HG02623 (cell line): ENCODE results near the gene TOP2B.

Experiments used
- ATAC-seq: cut with Tn5 transposase; IDR thresholded peaks from one replicate; pipeline ENCODE4 v1.9.1; 2021; ENCODE audit warnings: moderate library complexity; ENCODE audit not compliant: unreplicated experiment

Gene TOP2B

DNA sequence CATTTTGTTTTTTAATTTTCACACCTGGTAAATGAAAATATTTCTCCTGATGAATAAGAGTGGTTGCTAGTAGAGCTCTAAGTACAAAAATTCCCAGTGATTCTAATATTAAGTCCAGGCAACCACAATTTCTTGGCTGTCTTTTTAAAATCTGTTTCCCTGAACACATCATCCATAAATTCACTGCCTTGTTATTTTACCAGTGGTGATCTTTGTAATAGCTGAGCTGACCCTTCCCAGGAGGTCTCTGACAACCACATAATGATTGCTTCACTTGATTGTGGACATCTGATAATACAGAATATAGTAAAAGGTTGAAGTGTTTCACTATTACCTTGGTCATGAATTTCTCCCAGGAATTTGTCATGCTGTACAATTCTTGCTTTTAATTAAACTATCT, 13.9 kb upstream of the TOP2B start:
- no peak for ATAC-seq

DNA sequence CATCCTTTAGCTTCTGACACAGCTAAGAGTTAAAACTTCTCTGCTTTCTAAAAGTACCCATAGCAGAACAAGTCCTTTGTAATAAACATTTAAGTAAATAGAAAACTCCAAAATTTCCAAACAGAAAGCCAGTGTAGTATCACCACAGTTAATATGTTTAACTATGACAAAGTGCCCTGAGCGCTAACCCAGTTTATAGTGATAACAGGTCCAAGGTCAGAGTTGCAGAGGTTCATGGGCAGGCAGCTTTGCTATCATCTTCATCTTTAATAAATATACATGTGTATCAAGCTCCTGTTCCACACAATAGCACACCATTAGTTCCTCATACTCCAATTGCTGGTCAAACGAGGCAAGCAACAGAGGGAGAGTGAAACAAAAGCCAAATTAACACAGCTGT, 12.4 kb upstream of the TOP2B start:
- no peak for ATAC-seq

DNA sequence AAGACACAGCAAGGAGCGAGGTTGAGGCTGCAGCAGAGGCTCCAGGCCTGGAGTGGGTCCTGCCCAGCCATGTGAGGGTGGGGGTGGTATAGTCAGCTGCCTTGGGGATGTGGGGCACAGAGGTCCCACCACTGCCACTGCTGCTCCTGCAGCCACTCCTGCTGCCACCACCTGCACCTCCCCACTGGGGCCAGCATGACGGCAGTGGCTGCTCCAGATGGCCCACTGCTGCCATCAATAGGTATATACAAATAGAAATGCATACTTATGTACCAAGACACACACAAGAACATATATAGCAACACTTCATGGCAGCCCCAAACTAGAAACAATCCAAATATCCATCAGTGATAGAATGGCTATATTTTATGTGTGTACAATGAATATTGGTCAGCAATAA, 10.0 kb upstream of the TOP2B start:
- ATAC-seq: no peak

DNA sequence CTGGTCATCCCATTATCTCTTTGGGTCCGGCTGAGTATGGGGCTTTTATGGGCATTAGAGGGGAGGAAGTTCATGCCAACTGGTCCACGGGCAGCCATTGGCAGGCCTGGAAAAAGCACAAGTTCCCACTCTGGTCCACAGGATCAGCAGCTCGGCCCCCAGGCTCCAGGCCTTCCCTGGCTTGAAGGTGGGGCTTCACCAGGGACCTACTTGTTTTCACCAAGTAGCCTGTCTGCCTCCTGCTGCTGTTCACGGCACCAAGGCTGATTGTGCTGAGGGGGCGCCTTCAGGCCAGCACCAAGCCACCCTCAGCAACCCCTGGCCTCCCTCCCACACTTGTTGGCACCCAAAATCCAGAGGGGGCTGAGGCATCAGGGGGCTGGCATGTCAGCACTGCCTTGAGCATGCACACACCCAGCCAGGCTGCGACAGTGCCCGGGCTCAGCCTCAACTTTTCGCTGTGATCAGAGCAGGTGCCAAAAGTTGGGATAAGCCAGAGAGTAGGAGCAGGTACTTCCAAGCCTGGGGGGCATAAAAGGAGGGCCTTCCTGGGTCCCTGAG, 9.1 kb upstream of the TOP2B start:
- ATAC-seq: no peak

DNA sequence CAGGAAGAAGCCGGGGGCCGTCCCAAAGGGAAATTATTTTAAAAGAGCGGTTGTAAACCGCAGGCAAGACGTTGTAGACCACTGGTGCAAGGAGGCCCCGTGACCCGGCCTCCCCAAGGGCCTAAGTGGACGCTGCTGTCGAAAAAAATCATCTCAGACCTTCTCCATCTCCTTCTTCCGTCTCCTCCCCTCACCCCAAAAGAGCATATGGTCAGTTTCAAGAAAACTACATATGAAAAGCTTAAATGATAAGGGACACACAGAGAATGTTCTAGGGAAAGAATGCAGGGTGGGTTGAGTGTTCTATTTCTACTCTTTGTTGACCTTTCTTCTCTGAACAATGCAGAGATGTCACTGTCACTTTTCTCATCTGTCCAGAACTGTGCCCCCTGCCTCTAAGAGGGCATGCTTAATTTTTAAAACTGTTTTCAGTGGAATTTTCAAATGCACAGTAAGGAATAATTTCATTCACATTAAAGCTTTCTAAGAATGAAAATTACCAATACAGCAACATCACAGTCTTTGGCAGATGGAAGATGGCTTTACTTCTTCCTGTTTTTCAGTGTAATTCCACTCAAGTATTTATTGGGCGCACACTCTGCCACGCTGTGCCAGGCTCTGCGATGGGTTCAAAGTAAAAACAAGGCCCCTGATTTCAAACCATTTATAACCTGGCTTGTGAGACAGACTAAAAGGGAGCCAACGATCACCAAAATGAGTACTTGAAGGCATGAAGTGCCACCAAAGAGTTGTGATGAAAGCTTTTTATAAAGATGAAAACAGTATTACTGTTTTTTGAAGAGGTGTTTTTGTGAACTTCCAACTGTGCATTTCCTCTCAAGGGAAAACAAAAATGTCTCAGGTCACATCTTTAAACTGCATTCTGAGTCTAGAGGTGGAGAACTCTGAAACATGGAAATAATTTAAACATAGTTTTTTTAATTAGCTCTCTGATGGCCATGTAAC, 891 bp upstream of the TOP2B start:
- ATAC-seq: peak; percentile 11

DNA sequence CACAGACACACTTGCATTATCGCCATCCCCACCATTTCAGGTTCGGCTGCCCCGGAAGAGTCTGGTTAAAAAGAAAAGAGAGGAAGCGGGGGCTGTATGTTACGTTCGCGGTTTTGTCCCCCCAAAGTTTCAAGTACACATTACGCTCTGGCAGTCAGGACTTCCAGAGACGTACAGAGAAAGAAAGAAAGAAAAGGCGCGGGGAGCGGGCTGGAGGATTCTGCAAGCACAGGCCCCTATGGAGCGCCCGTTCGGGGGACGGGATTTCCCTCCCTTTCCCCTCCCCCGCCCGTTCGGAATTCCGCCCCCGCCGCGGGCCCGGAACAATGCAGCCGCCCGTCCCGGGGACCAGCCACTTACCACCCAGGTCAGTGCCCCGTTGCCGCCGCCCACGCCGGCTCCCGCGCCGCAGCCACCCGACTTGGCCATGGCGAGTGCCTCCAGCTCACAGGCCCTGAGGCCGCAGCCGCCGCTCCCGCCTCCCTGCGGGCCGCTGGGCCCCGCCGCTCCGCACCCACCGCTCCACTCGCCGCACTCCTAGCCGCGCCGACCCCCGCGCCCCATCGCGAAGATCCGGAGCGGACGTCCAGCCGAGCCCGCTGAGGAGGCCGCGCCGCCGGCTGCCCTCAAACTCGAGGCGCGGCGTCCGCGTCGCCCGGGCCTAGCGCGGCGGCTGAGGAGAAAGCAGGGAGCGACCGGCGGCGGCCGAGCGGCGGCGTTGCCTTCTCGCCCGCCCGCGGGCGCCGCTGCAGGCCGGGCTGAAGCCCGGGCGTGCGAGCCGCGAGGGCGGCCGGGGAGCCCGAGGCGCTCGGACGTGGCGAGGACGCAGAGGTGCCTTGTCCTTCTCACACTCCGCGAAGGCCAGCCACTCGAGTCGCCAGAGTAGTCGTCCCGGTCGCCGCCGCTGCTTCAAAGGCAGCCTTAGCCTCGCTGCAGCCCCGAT, 567 bp downstream of the TOP2B start:
- peak; percentile 27 for ATAC-seq

DNA sequence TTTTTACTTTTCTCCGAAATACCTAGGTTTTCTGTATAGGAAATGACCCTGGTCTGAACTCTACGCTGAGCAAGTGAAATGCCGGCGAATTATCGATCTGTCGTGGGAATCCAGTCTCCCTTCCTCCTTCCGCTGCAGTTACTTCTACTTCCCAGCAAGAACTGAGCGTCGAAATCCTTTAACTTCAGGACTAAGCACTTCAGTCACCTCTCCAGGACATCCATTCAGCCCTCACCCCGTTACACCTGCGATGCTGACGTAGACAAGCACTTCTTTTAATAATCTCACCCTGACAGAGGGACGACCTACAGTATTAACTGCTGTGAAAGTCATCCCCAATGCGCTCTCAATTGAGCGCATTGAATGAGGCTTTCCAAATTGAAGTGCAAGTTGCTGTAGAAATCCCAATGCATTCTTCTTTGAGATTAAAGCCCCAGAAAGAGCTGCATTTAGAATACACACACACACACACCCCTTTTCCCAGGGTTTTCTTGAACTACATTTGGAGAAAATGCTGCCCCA, 1.3 kb downstream of the TOP2B start:
- ATAC-seq: peak; percentile 13

- no peak for ATAC-seq
These were observed 1.9 kb downstream of the TOP2B start for GRCh38 chr3:25662736-25663320.

GRCh38 chr3:25661694-25662437, 2.8 kb downstream of the TOP2B start:
- ATAC-seq: no peak

DNA sequence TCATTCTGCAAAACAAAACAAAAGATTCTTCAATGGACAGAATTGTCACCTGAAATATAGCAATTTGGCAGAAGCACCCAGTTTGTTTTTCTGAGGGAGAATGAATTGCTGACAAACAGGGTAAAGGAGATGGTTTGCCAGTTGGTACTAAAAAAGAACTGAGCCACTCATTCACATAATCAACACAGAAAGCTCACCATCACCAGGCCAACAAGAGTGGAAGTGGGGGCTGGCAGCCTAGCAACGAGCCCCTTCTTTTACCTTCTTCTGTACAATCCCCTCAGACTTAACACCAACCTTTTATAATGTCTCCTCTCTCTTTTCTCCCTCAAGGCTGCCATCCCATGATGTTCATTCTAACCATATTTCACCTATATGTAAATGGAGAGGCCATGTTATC, 5.9 kb downstream of the TOP2B start:
- ATAC-seq: no peak

GRCh38 chr3:25657293-25657692, 7.4 kb downstream of the TOP2B start:
- ATAC-seq: no peak

- no peak for ATAC-seq
These were observed 9.0 kb downstream of the TOP2B start for GRCh38 chr3:25655659-25656058.

DNA sequence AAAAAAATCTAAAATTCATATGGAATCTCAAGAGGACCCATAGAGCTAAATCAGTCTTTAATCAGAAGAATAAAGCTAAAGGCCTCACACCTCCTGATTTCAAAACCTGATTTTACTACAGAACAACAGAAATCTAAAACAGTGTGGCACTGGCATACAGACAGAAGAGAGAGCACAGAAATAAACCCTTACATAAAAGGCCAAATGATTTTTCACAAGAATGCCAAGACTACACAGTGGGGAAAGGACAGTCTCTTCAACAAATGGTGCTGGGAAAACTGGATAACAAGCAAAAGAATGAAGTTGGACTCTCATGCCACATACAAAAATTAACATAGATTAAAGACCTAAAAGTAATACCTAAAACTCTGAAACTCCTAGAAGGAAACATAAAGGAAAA, 10.1 kb downstream of the TOP2B start:
- no peak for ATAC-seq

DNA sequence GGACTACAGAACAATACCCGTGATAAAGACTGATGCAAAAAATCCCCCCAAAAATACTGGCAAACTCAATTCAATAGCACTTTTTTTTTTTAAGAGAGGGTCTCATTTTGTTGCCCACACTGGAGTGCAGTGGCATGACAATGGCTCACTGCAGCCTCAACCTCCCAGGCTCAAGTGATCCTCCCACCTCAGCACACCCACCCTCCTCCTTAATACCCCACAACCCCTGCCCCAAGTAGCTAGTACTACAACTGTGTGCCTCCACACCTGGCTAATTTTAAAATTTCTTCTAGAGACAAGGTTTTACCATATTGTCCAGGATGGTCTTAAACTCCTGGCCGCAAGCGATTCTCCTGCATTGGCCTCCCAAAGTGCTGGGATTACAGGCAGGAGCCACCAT, 11.4 kb downstream of the TOP2B start:
- no peak for ATAC-seq

DNA sequence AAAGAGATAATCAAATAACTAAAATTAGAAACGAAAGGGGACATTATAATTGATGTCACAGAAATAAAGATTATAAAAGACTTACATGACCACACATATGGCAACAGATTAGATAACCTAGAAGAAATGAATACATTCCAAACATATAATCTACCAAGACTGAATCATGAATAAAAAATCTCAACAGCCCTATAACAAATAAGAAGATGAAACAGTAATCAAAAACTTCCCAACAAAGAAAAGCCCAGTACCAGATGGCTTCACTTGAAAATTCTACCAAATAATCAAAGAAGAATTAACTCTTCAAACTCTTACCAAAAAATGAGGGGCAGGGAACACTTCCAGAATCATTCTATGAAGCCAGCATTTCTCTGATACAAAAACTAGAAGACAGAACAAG, 11.8 kb downstream of the TOP2B start:
- ATAC-seq: no peak

GRCh38 chr3:25648925-25649830, 15.5 kb downstream of the TOP2B start:
- ATAC-seq: no peak

DNA sequence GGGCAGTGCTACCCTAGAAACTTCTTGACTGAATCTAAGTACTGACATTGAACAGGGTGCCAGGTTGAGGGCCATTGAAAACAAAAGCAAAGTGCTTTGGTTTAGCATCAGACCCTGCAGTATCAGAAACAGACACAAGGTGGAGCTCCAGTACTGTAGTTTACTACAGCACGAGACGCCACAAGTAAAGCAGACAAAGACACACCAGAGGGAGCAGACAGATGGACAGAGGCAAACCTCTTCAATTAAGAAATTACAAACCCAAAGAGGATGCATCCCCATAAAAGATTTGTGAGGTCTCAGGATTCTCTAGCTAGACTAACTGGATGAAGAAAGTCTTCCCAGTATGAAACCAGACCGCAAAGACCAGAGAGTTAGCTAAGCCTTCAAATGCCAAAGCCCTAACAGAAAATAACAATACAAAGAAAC, 16.6 kb downstream of the TOP2B start:
- peak; percentile 95 for ATAC-seq

DNA sequence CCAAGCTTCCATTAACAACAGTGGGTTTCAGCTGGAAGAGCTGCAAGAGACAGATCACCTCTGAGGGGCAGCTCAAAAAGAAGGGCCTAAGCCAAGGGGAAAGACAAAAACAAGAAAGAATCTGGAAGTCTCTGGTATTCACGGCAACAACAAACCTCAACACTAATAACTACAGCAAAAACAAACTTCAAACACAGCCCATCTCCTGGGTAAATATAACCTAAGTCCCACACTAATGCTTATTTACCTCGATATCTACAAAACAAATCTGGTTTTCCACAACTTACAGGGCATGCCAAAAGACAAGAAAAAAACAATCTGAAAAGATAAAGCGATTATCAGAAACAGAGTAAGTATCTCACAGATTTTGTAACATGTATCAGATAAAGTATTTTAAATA, 29.7 kb downstream of the TOP2B start:
- ATAC-seq: no peak

DNA sequence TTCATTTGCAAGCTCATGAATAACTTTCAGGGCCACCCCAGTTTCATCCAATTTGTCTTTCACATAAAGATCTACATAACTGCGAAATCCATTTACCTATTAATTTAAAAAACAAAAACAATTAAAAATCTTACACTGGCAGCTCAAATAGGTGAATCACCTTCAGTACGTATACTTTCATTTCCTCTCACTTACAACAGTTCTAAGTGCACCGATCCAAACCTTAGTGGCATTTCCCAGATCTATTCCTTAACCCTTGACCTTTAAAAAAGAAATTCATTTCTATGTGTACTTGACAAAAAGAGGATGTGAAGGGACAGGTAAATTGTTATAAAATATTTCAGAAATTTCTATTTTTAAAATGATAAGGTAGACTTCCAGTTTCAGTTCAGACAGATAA, 30.8 kb downstream of the TOP2B start:
- no peak for ATAC-seq
